K562 (cell line): ENCODE results near the gene ANKRD60. TPM values are rescaled to one million over a fixed set of nuclear protein-coding genes. Genes with fewer than 3 reads are reported as not detected.

Experiments used
- ADNP ChIP-seq: fragments of 200-800 bp; sonication (Bioruptor generic); IDR thresholded peaks from 2 replicates; pipeline ENCODE4 v1.6.1; 2016; ENCODE audit warnings: missing genetic modification characterization, missing compliant biosample characterization
- DDX20 ChIP-seq: fragments of 450-650 bp; IDR thresholded peaks from 2 replicates; pipeline ENCODE4 v1.6.1; 2016; ENCODE audit warnings: missing genetic modification characterization, low read depth, mild to moderate bottlenecking, missing compliant biosample characterization, moderate library complexity
- ETV1 ChIP-seq: fragments of 450-650 bp; conservative IDR thresholded peaks from 2 replicates; pipeline ENCODE4 v1.6.1; 2016; ENCODE audit warnings: missing genetic modification characterization, control low read depth, low read depth, missing compliant biosample characterization
- MAZ ChIP-seq, 2 experiments: fragments of 450-650 bp in 1 of 2; sonication (generic) in 1 of 2; formaldehyde crosslinking; IDR thresholded peaks in 1 of 2; conservative IDR thresholded peaks in 1 of 2; 2 replicates each; pipeline versions ENCODE4 v1.4.0 to v1.5.0; 2020; ENCODE audit warnings: mild to moderate bottlenecking in 1 of 2, missing genetic modification reagents in 1 of 2
- NEUROD1 ChIP-seq: fragments of 150-350 bp; IDR thresholded peaks from 2 replicates; pipeline ENCODE4 v1.6.1; 2014; ENCODE audit warnings: borderline replicate concordance, low read length, low read depth; ENCODE audit not compliant: partially characterized antibody
- NFXL1 ChIP-seq: fragments of 450-650 bp; formaldehyde crosslinking; IDR thresholded peaks from 2 replicates; pipeline ENCODE4 v1.4.0; 2021; ENCODE audit warnings: mild to moderate bottlenecking
- OTX1 ChIP-seq: fragments of 450-650 bp; formaldehyde crosslinking; IDR thresholded peaks from 2 replicates; pipeline ENCODE4 v1.4.0; 2022; ENCODE audit warnings: mild to moderate bottlenecking
- RHOXF2B ChIP-seq: fragments of 250-450 bp; sonication (Bioruptor Pico); conservative IDR thresholded peaks from 2 replicates; pipeline ENCODE4 v1.5.1; 2021
- RNF2 ChIP-seq: sonication (generic); IDR thresholded peaks from 2 replicates; pipeline ENCODE4 v1.6.1; 2016
- SMAD3 ChIP-seq: fragments of 450-650 bp; formaldehyde crosslinking; conservative IDR thresholded peaks from 2 replicates; pipeline ENCODE4 v1.4.0; 2020; ENCODE audit warnings: mild to moderate bottlenecking
- TCFL5 ChIP-seq: fragments of 250-450 bp; sonication (Bioruptor Pico); conservative IDR thresholded peaks from 2 replicates; pipeline ENCODE4 v1.6.1; 2021; ENCODE audit warnings: mild to moderate bottlenecking, moderate library complexity, matching md5 sums
- ZBTB17 ChIP-seq: fragments of 450-650 bp; formaldehyde crosslinking; IDR thresholded peaks from 2 replicates; pipeline ENCODE4 v1.4.0; 2020; ENCODE audit warnings: mild to moderate bottlenecking
- ZKSCAN3 ChIP-seq: fragments of 250-450 bp; sonication (Bioruptor Pico); IDR thresholded peaks from 2 replicates; pipeline ENCODE4 v1.4.0; 2020
- ZNF140 ChIP-seq: fragments of 250-450 bp; sonication (Bioruptor Pico); IDR thresholded peaks from 2 replicates; pipeline ENCODE4 v1.8.0; 2021; ENCODE audit warnings: moderate library complexity, mild to moderate bottlenecking, inconsistent platforms
- ZNF23 ChIP-seq: fragments of 250-450 bp; sonication (Bioruptor Pico); IDR thresholded peaks from 2 replicates; pipeline ENCODE4 v1.4.0; 2020; ENCODE audit warnings: mild to moderate bottlenecking
- ZNF324 ChIP-seq: fragments of 250-450 bp; sonication (Bioruptor Pico); IDR thresholded peaks from 2 replicates; pipeline ENCODE4 v1.4.0; 2020; ENCODE audit warnings: mild to moderate bottlenecking
- ZSCAN32 ChIP-seq: fragments of 450-650 bp; formaldehyde crosslinking; IDR thresholded peaks from 2 replicates; pipeline ENCODE4 v1.4.0; 2020; ENCODE audit warnings: mild to moderate bottlenecking, moderate library complexity
- polyA plus RNA-seq, 8 experiments: library from polyadenylated mRNA; depleted of rRNA in 4 of 8; stranded (reverse) in 5 of 8; unstranded in 3 of 8; fragments of >200 nt; fragmentation: Nextera tagmentation in 2 of 8; fragmentation: Illumina TruSeq in 1 of 8; extraction: Ambion mirVana in 2 of 8; extraction: Trizol in 1 of 8; gene quantifications; 2 replicates each; pipeline versions ENCODE4 v1.2.1 to v1.2.3, GENCODE V29; 2011 to 2014; ENCODE audit warnings: inconsistent platforms in 1 of 8, missing spikeins in 1 of 8
- total RNA-seq, 7 experiments: library from RNA; depleted of rRNA in 6 of 7; stranded (reverse); fragments of >200 nt in 6 of 7; fragmentation: Illumina TruSeq in 2 of 7; extraction: Trizol in 2 of 7; gene quantifications; 2 replicates each; pipeline versions ENCODE4 v1.2.1 to v1.2.3, GENCODE V29; 2011 to 2021; ENCODE audit warnings: low replicate concordance in 1 of 7
- TF ChIP-seq, protein P1 (sequence below): IDR thresholded peaks from 2 replicates; pipeline ENCODE4 v1.6.1; 2012; ENCODE audit warnings: low read depth, low read length, improper control_type of control experiment, borderline replicate concordance
- TF ChIP-seq, protein P2 (sequence below): fragments of 450-650 bp; formaldehyde crosslinking; IDR thresholded peaks from 2 replicates; pipeline ENCODE4 v1.4.0; 2022; ENCODE audit warnings: missing genetic modification characterization
- TF ChIP-seq, protein P3 (sequence below): fragments of 250-450 bp; sonication (Bioruptor Pico); IDR thresholded peaks from 2 replicates; pipeline ENCODE4 v1.5.0; 2020; ENCODE audit warnings: mild to moderate bottlenecking, borderline replicate concordance
- TF ChIP-seq, protein P4 (sequence below): fragments of 250-450 bp; sonication (Bioruptor Pico); IDR thresholded peaks from 2 replicates; pipeline ENCODE4 v1.5.0; 2021; ENCODE audit warnings: mild to moderate bottlenecking, moderate library complexity

The ANKRD60 gene
- total and polyA plus RNA-seq, 9 of the 15 experiments (the other 6 are each of a cell fraction or from before 2014, with no cell fraction given): not detected

DNA sequence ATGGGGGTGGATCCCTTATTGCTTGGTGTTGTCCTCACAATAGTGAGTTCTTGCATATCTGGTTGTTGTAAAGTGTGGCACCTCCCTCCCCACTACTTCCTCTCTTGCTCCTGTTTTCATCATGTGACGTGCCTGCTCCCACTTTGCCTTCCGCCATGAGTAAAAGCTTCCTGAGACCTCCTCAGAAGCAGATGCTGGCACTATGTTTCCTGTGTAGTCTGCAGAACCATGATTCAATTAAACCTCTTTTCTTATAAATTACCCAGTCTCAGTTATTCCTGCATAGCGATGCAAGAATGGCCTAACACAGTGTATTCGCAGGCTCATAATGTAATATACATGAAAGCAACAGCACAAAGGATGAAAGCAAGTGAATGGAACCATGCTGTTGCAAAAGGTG lies 28.4 kb upstream of the ANKRD60 start (continued):
- TF ChIP-seq RNF2 (peak; percentile 21; the same call in 1 of the 2 replicates), NFXL1 (peak; percentile 62; the same call in 1 of the 2 replicates), ZKSCAN3 (CRISPR knock-in tag) (no peak), ZSCAN32 (CRISPR knock-in tag) (peak; percentile 82), ADNP (tag) (no peak), ZNF140 (CRISPR knock-in tag) (no peak), SMAD3 (CRISPR knock-in tag) (0 out of 2 replicates have a peak, but pooled peaks have one; percentile 68), OTX1 (CRISPR knock-in tag) (no peak), DDX20 (tag) (peak; percentile 51), ETV1 (tag) (peak; percentile 89), NEUROD1 (no peak), TCFL5 (CRISPR knock-in tag) (0 out of 2 replicates have a peak, but pooled peaks have one; percentile 47), RHOXF2B (CRISPR knock-in tag) (no peak), MAZ (CRISPR knock-in tag; conservative IDR thresholded peaks at IDR 0.05 in 1 of 2, IDR thresholded peaks at IDR 0.05 in 1 of 2) (0 out of 4 replicates have a peak, but pooled peaks have one; percentile 20 to 28), ZBTB17 (CRISPR knock-in tag) (0 out of 2 replicates have a peak, but pooled peaks have one; percentile 28), ZNF324 (CRISPR knock-in tag) (no peak), ZNF23 (no peak)
- TF ChIP-seq, protein P1, sequence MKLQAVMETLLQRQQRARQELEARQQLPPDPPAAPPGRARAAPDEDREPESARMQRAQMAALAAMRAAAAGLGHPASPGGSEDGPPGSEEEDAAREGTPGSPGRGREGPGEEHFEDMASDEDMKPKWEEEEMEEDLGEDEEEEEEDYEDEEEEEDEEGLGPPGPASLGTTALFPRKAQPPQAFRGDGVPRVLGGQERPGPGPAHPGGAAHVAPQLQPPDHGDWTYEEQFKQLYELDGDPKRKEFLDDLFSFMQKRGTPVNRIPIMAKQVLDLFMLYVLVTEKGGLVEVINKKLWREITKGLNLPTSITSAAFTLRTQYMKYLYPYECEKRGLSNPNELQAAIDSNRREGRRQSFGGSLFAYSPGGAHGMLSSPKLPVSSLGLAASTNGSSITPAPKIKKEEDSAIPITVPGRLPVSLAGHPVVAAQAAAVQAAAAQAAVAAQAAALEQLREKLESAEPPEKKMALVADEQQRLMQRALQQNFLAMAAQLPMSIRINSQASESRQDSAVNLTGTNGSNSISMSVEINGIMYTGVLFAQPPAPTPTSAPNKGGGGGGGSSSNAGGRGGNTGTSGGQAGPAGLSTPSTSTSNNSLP: no peak
- TF ChIP-seq, protein P2, sequence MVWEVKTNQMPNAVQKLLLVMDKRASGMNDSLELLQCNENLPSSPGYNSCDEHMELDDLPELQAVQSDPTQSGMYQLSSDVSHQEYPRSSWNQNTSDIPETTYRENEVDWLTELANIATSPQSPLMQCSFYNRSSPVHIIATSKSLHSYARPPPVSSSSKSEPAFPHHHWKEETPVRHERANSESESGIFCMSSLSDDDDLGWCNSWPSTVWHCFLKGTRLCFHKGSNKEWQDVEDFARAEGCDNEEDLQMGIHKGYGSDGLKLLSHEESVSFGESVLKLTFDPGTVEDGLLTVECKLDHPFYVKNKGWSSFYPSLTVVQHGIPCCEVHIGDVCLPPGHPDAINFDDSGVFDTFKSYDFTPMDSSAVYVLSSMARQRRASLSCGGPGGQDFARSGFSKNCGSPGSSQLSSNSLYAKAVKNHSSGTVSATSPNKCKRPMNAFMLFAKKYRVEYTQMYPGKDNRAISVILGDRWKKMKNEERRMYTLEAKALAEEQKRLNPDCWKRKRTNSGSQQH (CRISPR knock-in tag): 0 out of 2 replicates have a peak, but pooled peaks have one; percentile 28
- TF ChIP-seq, protein P3, sequence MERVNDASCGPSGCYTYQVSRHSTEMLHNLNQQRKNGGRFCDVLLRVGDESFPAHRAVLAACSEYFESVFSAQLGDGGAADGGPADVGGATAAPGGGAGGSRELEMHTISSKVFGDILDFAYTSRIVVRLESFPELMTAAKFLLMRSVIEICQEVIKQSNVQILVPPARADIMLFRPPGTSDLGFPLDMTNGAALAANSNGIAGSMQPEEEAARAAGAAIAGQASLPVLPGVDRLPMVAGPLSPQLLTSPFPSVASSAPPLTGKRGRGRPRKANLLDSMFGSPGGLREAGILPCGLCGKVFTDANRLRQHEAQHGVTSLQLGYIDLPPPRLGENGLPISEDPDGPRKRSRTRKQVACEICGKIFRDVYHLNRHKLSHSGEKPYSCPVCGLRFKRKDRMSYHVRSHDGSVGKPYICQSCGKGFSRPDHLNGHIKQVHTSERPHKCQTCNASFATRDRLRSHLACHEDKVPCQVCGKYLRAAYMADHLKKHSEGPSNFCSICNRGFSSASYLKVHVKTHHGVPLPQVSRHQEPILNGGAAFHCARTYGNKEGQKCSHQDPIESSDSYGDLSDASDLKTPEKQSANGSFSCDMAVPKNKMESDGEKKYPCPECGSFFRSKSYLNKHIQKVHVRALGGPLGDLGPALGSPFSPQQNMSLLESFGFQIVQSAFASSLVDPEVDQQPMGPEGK (CRISPR knock-in tag): no peak
- TF ChIP-seq, protein P4, sequence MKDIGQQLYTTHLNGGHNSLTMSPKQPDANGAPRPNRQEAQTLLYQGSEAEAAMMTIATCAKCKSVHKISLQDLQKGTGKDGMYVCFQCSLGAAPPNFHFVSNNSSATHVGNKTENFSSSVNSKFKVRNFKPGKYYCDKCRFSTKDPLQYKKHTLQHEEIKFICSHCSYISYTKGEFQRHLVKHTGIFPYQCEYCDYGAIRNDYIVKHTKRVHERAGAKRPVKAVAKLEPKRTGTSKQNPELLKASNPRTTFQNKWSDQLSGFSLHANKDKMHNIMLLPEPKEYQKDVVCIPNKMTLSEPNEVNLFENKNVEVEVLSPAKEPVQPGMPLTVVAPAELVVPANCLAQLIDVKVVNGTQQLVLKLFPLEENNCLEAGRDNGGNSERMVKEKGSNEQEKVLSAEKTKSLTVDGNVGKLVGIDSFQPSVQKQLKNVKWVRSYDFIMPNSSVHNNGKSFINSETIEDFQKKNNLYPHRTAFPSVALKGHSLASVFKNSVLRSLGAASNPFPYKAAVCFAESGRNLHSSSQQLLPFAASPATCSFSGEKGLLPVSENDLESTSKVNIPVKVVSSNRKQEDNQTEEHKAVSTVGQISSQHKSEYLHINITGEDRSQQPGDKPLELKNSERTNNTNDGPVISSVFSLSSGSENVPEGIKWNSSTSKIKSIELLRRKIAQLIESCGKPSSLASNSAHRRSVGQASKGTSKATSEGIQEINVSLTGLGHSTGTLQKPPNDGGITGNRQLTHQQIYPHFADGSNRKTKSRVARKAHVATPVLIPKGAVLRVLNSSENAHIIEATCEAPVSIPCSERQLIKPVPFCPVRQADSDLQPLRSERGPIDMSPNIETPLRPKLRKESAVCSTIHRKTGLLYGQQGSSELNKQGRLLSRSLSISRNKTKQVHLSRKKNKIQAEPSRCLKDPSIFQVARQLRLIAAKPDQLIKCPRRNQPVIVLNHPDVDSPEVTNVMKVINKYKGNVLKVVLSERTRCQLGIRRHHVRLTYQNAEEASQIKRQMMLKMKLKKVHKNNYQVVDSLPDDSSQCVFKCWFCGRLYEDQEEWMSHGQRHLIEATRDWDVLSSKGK: no peak
